H9 (cell line): ENCODE data around the gene OR52K2. TPM values are rescaled to one million over a fixed set of nuclear protein-coding genes. Genes with fewer than 3 reads are reported as not detected.

Source experiments
- DNase-seq: peaks from one replicate; pipeline ENCODE4 v3.0.0-alpha.2; 2017
- H2AFZ ChIP-seq: one replicate; pipeline ENCODE4 v1.6.1; 2013; ENCODE audit warnings: mild to moderate bottlenecking, low read length, control low read depth, moderate library complexity
- H2AK5ac ChIP-seq: 2 replicates; pipeline ENCODE4 v1.6.1; 2013; ENCODE audit warnings: low read length, control low read depth, mixed read lengths; ENCODE audit not compliant: insufficient read length
- H2BK120ac ChIP-seq: one replicate; pipeline ENCODE4 v1.6.1; 2013; ENCODE audit warnings: low read depth, mild to moderate bottlenecking, low read length, control low read depth, inconsistent platforms; ENCODE audit not compliant: poor library complexity, severe bottlenecking
- H2BK12ac ChIP-seq: 2 replicates; pipeline ENCODE4 v1.6.1; 2013; ENCODE audit warnings: low read length, control low read depth, mixed read lengths, low read depth; ENCODE audit not compliant: insufficient read length
- H2BK15ac ChIP-seq: 2 replicates; pipeline ENCODE4 v1.6.1; 2013; ENCODE audit warnings: low read depth, low read length, control low read depth
- H2BK20ac ChIP-seq: one replicate; pipeline ENCODE4 v1.6.1; 2013; ENCODE audit warnings: low read depth, mild to moderate bottlenecking, low read length, control low read depth, inconsistent platforms; ENCODE audit not compliant: poor library complexity, severe bottlenecking
- H2BK5ac ChIP-seq: 2 replicates; pipeline ENCODE4 v1.6.1; 2013; ENCODE audit warnings: low read length, control low read depth, mixed read lengths; ENCODE audit not compliant: insufficient read length
- H3K14ac ChIP-seq: 2 replicates; pipeline ENCODE4 v1.6.1; 2013; ENCODE audit warnings: low read length, control low read depth; ENCODE audit not compliant: insufficient read depth
- H3K18ac ChIP-seq: 2 replicates; pipeline ENCODE4 v1.6.1; 2013; ENCODE audit warnings: low read depth, mild to moderate bottlenecking, mixed read lengths, low read length, control low read depth; ENCODE audit not compliant: insufficient read length
- H3K23ac ChIP-seq: 2 replicates; pipeline ENCODE4 v1.6.1; 2013; ENCODE audit warnings: low read length, control low read depth, mixed read lengths, low read depth; ENCODE audit not compliant: insufficient read length
- H3K23me2 ChIP-seq: 2 replicates; pipeline ENCODE4 v1.6.1; 2013; ENCODE audit warnings: low read depth, mild to moderate bottlenecking, mixed read lengths, low read length, control low read depth; ENCODE audit not compliant: insufficient read length, poor library complexity, severe bottlenecking
- H3K27ac ChIP-seq: 2 replicates; pipeline ENCODE4 v1.5.1; 2013; ENCODE audit warnings: low read length, control low read depth, mixed read lengths, low read depth; ENCODE audit not compliant: insufficient read length
- H3K27me3 ChIP-seq: 2 replicates; pipeline ENCODE4 v1.6.1; 2013; ENCODE audit warnings: low read length, control low read depth, inconsistent platforms; ENCODE audit not compliant: insufficient read depth
- H3K4ac ChIP-seq: 2 replicates; pipeline ENCODE4 v1.6.1; 2013; ENCODE audit warnings: low read depth, mild to moderate bottlenecking, control low read depth, inconsistent platforms, low read length, moderate library complexity
- H3K4me1 ChIP-seq: 2 replicates; pipeline ENCODE4 v1.6.1; 2013; ENCODE audit warnings: low read length, control low read depth, inconsistent platforms; ENCODE audit not compliant: insufficient read depth
- H3K4me2 ChIP-seq: 2 replicates; pipeline ENCODE4 v1.6.1; 2013; ENCODE audit warnings: low read length, control low read depth, mixed read lengths; ENCODE audit not compliant: insufficient read length, insufficient read depth
- H3K56ac ChIP-seq: 2 replicates; pipeline ENCODE4 v1.6.1; 2013; ENCODE audit warnings: low read depth, mild to moderate bottlenecking, mixed read lengths, low read length, control low read depth; ENCODE audit not compliant: insufficient read length
- H3K79me1 ChIP-seq: 2 replicates; pipeline ENCODE4 v1.6.1; 2013; ENCODE audit warnings: low read depth, mild to moderate bottlenecking, moderate library complexity, low read length, control low read depth, inconsistent platforms; ENCODE audit not compliant: insufficient read depth, poor library complexity, severe bottlenecking
- H3K79me2 ChIP-seq: 2 replicates; pipeline ENCODE4 v1.6.1; 2013; ENCODE audit warnings: low read length, control low read depth, inconsistent platforms; ENCODE audit not compliant: insufficient read depth
- H3K9ac ChIP-seq: 2 replicates; pipeline ENCODE4 v1.6.1; 2013; ENCODE audit warnings: low read length, control low read depth, mixed read lengths; ENCODE audit not compliant: insufficient read length; ENCODE audit errors: extremely low read depth
- H3K9me3 ChIP-seq: one replicate; pipeline ENCODE4 v1.6.1; 2013; ENCODE audit warnings: low read depth, low read length, inconsistent platforms; ENCODE audit not compliant: control insufficient read depth
- H3T11ph ChIP-seq: one replicate; pipeline ENCODE4 v1.6.1; 2013; ENCODE audit warnings: mild to moderate bottlenecking, low read length, control low read depth, inconsistent platforms
- H4K20me1 ChIP-seq: one replicate; pipeline ENCODE4 v1.6.1; 2013; ENCODE audit not compliant: control insufficient read depth, insufficient read length, insufficient read depth
- H4K5ac ChIP-seq: 2 replicates; pipeline ENCODE4 v1.6.1; 2013; ENCODE audit warnings: low read depth, mild to moderate bottlenecking, mixed read lengths, low read length, control low read depth; ENCODE audit not compliant: insufficient read length
- H4K8ac ChIP-seq: replicated peaks from 2 replicates; pipeline ENCODE4 v1.6.1; 2013; ENCODE audit warnings: low read length, control low read depth, mixed read lengths, low read depth; ENCODE audit not compliant: insufficient read length
- H4K91ac ChIP-seq: 2 replicates; pipeline ENCODE4 v1.6.1; 2013; ENCODE audit warnings: low read depth, mild to moderate bottlenecking, moderate library complexity, mixed read lengths, low read length, control low read depth; ENCODE audit not compliant: insufficient read length
- H3K27ac Mint-ChIP-seq, 3 experiments: 2 replicates in 2 of 3; 3 replicates in 1 of 3; pipeline ENCODE4 v1.8.0; 2020 to 2021; ENCODE audit warnings: mixed read lengths in 3 of 3, mild to moderate bottlenecking in 1 of 3, moderate library complexity in 1 of 3
- H3K27me3 Mint-ChIP-seq: 2 replicates; pipeline ENCODE4 v1.8.0; 2021; ENCODE audit warnings: low read depth, mild to moderate bottlenecking, moderate library complexity, mixed read lengths
- H3K36me3 Mint-ChIP-seq, 3 experiments: 2 replicates in 2 of 3; 3 replicates in 1 of 3; pipeline ENCODE4 v1.8.0; 2020 to 2021; ENCODE audit warnings: low read depth in 3 of 3, mixed read lengths in 3 of 3; ENCODE audit not compliant: insufficient read depth in 1 of 3
- H3K4me1 Mint-ChIP-seq, 2 experiments: 2 replicates each; pipeline ENCODE4 v1.8.0; 2020; ENCODE audit warnings: mixed read lengths in 2 of 2
- H3K4me3 Mint-ChIP-seq, 2 experiments: 2 replicates in 1 of 2; 3 replicates in 1 of 2; pipeline ENCODE4 v1.8.0; 2020 to 2021; ENCODE audit warnings: mild to moderate bottlenecking in 2 of 2, mixed read lengths in 2 of 2, moderate library complexity in 1 of 2
- H3K9me3 Mint-ChIP-seq, 2 experiments: 2 replicates in 1 of 2; 3 replicates in 1 of 2; pipeline ENCODE4 v1.8.0; 2020; ENCODE audit warnings: mild to moderate bottlenecking in 2 of 2, mixed read lengths in 2 of 2, moderate library complexity in 1 of 2
- WGBS: extraction: QIAGEN DNeasy Blood & Tissue Kit; methylation state at CpG from one replicate; pipeline ENCODE4 v1.1.7; 2013; ENCODE audit warnings: missing lambda C conversion rate, low lambda C conversion rate, mixed read lengths; ENCODE audit not compliant: insufficient read length; ENCODE audit errors: extremely low coverage; 5-methylcytosine and 5-hydroxymethylcytosine counted together
- total RNA-seq: library from RNA; stranded (reverse); gene quantifications from 2 replicates; pipeline ENCODE4 v1.2.1, GENCODE V29; 2021
- TF ChIP-seq, protein P1 (sequence below): fragments of 200-600 bp; sonication (generic); conservative IDR thresholded peaks from 3 replicates; pipeline ENCODE4 v1.8.0; 2021; ENCODE audit warnings: antibody characterized with exemption, mild to moderate bottlenecking

Gene OR52K2
- total RNA-seq, 1 experiment from 2014 or later, result not detected

DNA sequence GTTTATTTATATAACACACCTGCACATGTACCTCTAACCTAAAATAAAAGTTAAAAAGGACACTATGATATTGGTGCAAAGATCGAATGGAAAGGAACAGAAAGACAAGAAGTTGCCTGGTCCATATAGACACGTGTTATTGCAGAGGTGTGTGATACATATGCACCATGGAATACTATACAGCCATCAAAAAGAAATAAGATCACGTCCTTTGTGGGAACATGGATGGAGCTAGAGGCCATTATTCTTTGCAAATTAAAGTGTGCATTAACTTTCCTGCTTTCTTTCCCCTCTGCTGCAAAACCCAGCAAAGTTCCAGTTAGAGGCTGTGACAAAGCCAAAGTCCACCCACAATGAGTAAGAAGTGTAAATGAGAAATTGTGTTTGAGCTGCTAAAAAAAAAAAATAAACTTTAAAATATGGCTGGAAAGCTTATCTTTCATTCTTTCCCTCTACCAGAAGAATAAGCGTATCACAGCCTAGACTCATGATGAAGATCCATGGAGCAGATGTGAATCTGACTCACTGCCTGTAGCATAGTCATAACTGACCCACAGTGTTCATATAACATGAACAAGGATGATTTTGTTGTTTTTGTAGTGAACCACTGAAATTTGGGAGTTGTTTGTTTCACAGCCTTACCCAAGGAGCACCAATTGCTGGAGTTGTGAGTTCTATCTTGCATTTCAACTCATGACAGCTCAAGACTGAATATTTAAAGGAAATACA lies 42.9 kb downstream of the OR52K2 start:
- Histone ChIP-seq H3K23ac (no peak overlapping the region), H3K79me2 (no peaks in the 10 kb centered on the region), H2BK12ac (no peak overlapping the region), H3K9me3 (no peaks in the 10 kb centered on the region), H3K14ac (no peak overlapping the region), H3K79me1 (no peaks in the 10 kb centered on the region), H2BK20ac (no peak overlapping the region), H3T11ph (no peak overlapping the region), H3K56ac (no peak overlapping the region), H3K4me2 (no peak overlapping the region), H3K27ac (no peak overlapping the region), H2AFZ (no peak overlapping the region), H4K20me1 (no peaks in the 10 kb centered on the region), H3K18ac (no peak overlapping the region), H2AK5ac (no peak overlapping the region), H3K9ac (no peak overlapping the region), H2BK15ac (no peak overlapping the region), H2BK5ac (no peak overlapping the region), H4K5ac (no peak overlapping the region), H3K27me3 (no peaks in the 10 kb centered on the region), H4K91ac (no peak overlapping the region), H3K4ac (no peak overlapping the region), H3K23me2 (no peaks in the 10 kb centered on the region), H2BK120ac (no peak overlapping the region), H4K8ac (no peak overlapping the region), H3K4me1 (no peaks in the 10 kb centered on the region)
- TF ChIP-seq, protein P1, sequence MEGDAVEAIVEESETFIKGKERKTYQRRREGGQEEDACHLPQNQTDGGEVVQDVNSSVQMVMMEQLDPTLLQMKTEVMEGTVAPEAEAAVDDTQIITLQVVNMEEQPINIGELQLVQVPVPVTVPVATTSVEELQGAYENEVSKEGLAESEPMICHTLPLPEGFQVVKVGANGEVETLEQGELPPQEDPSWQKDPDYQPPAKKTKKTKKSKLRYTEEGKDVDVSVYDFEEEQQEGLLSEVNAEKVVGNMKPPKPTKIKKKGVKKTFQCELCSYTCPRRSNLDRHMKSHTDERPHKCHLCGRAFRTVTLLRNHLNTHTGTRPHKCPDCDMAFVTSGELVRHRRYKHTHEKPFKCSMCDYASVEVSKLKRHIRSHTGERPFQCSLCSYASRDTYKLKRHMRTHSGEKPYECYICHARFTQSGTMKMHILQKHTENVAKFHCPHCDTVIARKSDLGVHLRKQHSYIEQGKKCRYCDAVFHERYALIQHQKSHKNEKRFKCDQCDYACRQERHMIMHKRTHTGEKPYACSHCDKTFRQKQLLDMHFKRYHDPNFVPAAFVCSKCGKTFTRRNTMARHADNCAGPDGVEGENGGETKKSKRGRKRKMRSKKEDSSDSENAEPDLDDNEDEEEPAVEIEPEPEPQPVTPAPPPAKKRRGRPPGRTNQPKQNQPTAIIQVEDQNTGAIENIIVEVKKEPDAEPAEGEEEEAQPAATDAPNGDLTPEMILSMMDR, result no peak
- no peaks in the 10 kb centered on the region for H3K4me1 Mint-ChIP-seq
- H3K27ac Mint-ChIP-seq, result no peak overlapping the region
- H3K9me3 Mint-ChIP-seq, result peaks cover 4 to 6% of the 10 kb centered on the region in 2 experiments; a peak in 3 of 5 replicates
- DNase-seq, result no peak
- peaks cover 2% of the 10 kb centered on the region; the same call in 1 of the 2 replicates for H3K27me3 Mint-ChIP-seq
- whole genome bisulfite sequencing, result no CpG with 5 or more reads among the region's 4 CpGs
- H3K4me3 Mint-ChIP-seq, result no peak overlapping the region
- peaks cover 0 to 4% (median 0%) of the 10 kb centered on the region in 3 experiments; a peak in 2 of 7 replicates for H3K36me3 Mint-ChIP-seq
